Activated B cell treated with CpG ODN at 0.5 μM for 24 hours (primary cell): ENCODE measurements around the gene SDS. TPM values are rescaled to one million over a fixed set of nuclear protein-coding genes. Genes with fewer than 3 reads are reported as not detected.

Source experiments
- ATAC-seq: fragments of 200-7000 bp; cut with Tn5 transposase; one replicate; pipeline ENCODE4 v1.10.0; 2021; ENCODE audit warnings: low read depth, mild to moderate bottlenecking, moderate library complexity
- CTCF ChIA-PET: fragments of 350-600 bp; sonication (Branson Sonifier 250); formaldehyde crosslinking; loops from one replicate; lab custom pipeline; 2021; ENCODE audit warnings: antibody characterized with exemption; lab: Charles Lee
- POLR2A ChIA-PET: fragments of 350-600 bp; sonication (Branson Sonifier 250); formaldehyde crosslinking; loops from one replicate; lab custom pipeline; 2021; ENCODE audit warnings: antibody characterized with exemption; lab: Charles Lee
- DNase-seq: peaks from one replicate; pipeline ENCODE4 v3.0.0; 2022
- H3K27ac Mint-ChIP-seq: one replicate; pipeline ENCODE4 v1.8.0; 2020; ENCODE audit warnings: mixed read lengths
- H3K27me3 Mint-ChIP-seq: one replicate; pipeline ENCODE4 v1.8.0; 2021; ENCODE audit warnings: mixed read lengths
- H3K36me3 Mint-ChIP-seq: one replicate; pipeline ENCODE4 v1.8.0; 2021; ENCODE audit warnings: low read depth, mixed read lengths
- H3K4me1 Mint-ChIP-seq: one replicate; pipeline ENCODE4 v1.8.0; 2021; ENCODE audit warnings: mixed read lengths
- H3K4me3 Mint-ChIP-seq: one replicate; pipeline ENCODE4 v1.8.0; 2020; ENCODE audit warnings: mild to moderate bottlenecking, mixed read lengths
- H3K9me3 Mint-ChIP-seq: one replicate; pipeline ENCODE4 v1.8.0; 2020; ENCODE audit warnings: mixed read lengths
- intact Hi-C: fragments of 100-400 bp; cut with micrococcal nuclease; formaldehyde crosslinking; loops from one replicate; pipeline ENCODE4 v1.15.1; 2024
- total RNA-seq: library from RNA; stranded (reverse); gene quantifications from 2 replicates; pipeline ENCODE4 v1.2.3, GENCODE V29; 2022
- TF ChIP-seq, protein P1 (sequence below): fragments of 200-600 bp; IDR thresholded peaks from one replicate; pipeline ENCODE4 v1.8.0; 2022; ENCODE audit warnings: antibody characterized with exemption, mild to moderate bottlenecking

SDS gene
- total RNA-seq, 1 donor from 2014 or later: not detected

DNA sequence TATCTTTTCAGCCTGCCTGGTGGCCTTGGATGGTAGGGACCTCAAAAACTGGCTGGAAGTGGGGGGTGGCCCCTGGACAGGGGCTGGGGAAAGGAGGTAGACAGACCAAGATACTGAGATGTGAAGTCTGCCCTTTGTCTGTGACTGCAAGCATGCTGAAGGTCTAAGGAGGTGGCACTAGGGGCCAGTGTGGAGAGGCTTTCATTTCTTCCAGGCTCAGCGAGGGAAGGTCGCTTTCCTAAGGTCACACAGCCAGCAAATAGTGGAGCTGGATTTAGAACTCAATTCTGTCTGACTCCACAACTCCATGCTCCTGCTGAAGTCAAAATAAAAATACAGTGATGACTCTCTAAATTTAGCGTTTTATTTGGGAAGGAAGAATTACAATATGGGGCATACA is 56.6 kb downstream of the SDS start:
- intact Hi-C loops: no loop called here
- ChIA-PET POLR2A (no interaction called here), CTCF (no interaction called here)
- no peaks in the 10 kb centered on the region for H3K4me1 Mint-ChIP-seq
- H3K27ac Mint-ChIP-seq: no peak overlapping the region
- no peaks in the 10 kb centered on the region for H3K9me3 Mint-ChIP-seq
- peaks cover 8% of the 10 kb centered on the region for H3K27me3 Mint-ChIP-seq
- TF ChIP-seq, protein P1, sequence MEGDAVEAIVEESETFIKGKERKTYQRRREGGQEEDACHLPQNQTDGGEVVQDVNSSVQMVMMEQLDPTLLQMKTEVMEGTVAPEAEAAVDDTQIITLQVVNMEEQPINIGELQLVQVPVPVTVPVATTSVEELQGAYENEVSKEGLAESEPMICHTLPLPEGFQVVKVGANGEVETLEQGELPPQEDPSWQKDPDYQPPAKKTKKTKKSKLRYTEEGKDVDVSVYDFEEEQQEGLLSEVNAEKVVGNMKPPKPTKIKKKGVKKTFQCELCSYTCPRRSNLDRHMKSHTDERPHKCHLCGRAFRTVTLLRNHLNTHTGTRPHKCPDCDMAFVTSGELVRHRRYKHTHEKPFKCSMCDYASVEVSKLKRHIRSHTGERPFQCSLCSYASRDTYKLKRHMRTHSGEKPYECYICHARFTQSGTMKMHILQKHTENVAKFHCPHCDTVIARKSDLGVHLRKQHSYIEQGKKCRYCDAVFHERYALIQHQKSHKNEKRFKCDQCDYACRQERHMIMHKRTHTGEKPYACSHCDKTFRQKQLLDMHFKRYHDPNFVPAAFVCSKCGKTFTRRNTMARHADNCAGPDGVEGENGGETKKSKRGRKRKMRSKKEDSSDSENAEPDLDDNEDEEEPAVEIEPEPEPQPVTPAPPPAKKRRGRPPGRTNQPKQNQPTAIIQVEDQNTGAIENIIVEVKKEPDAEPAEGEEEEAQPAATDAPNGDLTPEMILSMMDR: no peak
- H3K4me3 Mint-ChIP-seq: no peak overlapping the region
- ATAC-seq (no peak), DNase-seq (no peak)
- H3K36me3 Mint-ChIP-seq: no peaks in the 10 kb centered on the region

DNA sequence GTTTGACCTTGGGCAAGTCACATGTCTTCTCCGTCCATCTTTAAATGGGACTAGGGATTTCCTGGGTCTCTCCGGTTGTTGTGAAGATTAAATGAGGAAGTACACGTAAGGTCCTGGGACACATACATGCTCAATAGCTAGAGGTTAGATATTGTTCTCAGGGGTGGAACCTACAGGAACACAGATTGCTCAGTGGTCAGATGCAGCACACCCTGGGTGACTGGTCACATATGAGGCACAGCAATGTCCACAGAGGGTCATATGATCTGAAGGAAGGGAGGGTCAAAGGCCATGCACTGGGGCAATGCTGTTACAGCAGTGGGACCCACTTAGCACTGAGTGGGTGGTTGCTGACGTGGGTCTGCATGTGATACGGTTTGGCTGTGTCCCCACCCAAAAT is 57.3 kb downstream of the SDS start:
- CTCF ChIA-PET: no interaction called here
- Mint-ChIP-seq H3K4me3 (no peak overlapping the region), H3K4me1 (peaks cover 6% of the 10 kb centered on the region), H3K36me3 (no peaks in the 10 kb centered on the region), H3K27ac (no peak overlapping the region), H3K9me3 (no peaks in the 10 kb centered on the region), H3K27me3 (peaks cover 6% of the 10 kb centered on the region)
- no peak for DNase-seq
- intact Hi-C loops: no loop called here
- POLR2A ChIA-PET: no interaction called here
- ATAC-seq: no peak
- TF ChIP-seq, protein P1: no peak

DNA sequence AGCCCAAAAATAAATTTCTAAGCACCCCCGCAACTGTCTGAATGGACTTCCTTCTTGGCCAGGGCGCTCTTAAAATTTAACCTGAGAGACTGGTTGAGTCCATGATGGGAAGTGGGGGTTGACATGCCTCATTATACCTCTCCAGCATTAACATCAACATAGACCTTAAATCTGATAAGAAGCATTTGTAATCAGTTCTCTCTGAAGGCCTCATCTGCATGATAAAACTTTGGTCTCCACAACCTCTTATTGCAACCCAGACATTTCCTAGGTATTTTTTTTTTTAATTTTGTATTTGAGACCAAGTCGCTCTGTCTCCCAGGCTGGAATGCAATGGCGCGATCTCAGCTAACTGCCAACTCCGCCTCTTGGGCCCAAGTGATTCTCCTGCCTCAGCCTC is 58.4 kb downstream of the SDS start:
- Mint-ChIP-seq H3K36me3 (no peaks in the 10 kb centered on the region), H3K4me3 (no peak overlapping the region), H3K27me3 (peaks cover 3% of the 10 kb centered on the region), H3K27ac (no peak overlapping the region), H3K9me3 (no peaks in the 10 kb centered on the region), H3K4me1 (peaks cover 8% of the 10 kb centered on the region)
- POLR2A ChIA-PET: interaction anchor here (0.6 kb wide), 1 partner anchor 160 kb away, joined by 3 read pairs; the partner anchor contains the start of gene DDX54
- intact Hi-C loops: no loop called here
- ATAC-seq (no peak), DNase-seq (no peak)
- CTCF ChIA-PET: no interaction called here
- TF ChIP-seq, protein P1: no peak

Other genes starting within 250 kb of the SDS start
- gene DDX54, start 218.4 kb downstream of the SDS start, total RNA-seq: 115 TPM in 2 replicates
- gene RITA1, start 218.2 kb downstream of the SDS start, total RNA-seq: 15.5 and 18.2 TPM in 2 replicates
- gene TPCN1, start 182.4 kb downstream of the SDS start, total RNA-seq: 107 and 126 TPM in 2 replicates
- 14.3 and 22.4 TPM in 2 replicates for gene SLC8B1, start 68.8 kb downstream of the SDS start, total RNA-seq
- 11.5 and 13.7 TPM in 2 replicates for gene PLBD2, start 45.3 kb downstream of the SDS start, total RNA-seq
- 0.20 and 1.2 TPM in 2 replicates for gene SDSL, start 18.5 kb upstream of the SDS start, total RNA-seq
- gene LHX5, start 68.0 kb upstream of the SDS start, total RNA-seq: not detected in 2 replicates